AG04450 (cell line): ENCODE results near the gene ATN1. TPM values are rescaled to one million over a fixed set of nuclear protein-coding genes. Genes with fewer than 3 reads are reported as not detected.

Experiments
- CTCF ChIA-PET: fragments of 300-600, 350-600 bp; formaldehyde crosslinking; extraction: SDS; loops from one replicate; lab custom pipeline; 2022; ENCODE audit warnings: antibody characterized with exemption, inconsistent platforms; lab: Charles Lee
- POLR2A ChIA-PET: fragments of 350-600 bp; formaldehyde crosslinking; extraction: SDS; loops from one replicate; lab custom pipeline; 2021; ENCODE audit warnings: antibody characterized with exemption, inconsistent platforms; lab: Yijun Ruan, JAX
- DNase-seq: peaks from one replicate; pipeline ENCODE4 v3.0.0-alpha.2; 2011; ENCODE audit warnings: low read depth, low spot score
- H3K27ac ChIP-seq: one replicate; pipeline ENCODE4 v1.5.1; 2012; ENCODE audit warnings: low read depth, low read length, control low read depth
- H3K27me3 ChIP-seq: one replicate; pipeline ENCODE4 v1.6.0; 2012; ENCODE audit warnings: low read length; ENCODE audit not compliant: control insufficient read depth, insufficient read depth
- H3K4me3 ChIP-seq: 2 replicates; pipeline ENCODE4 v1.5.1; 2011; ENCODE audit warnings: mild to moderate bottlenecking, low read depth, low read length, control low read depth
- H3K9me3 ChIP-seq: 2 replicates; pipeline ENCODE4 v1.5.1; 2012; ENCODE audit warnings: low read length; ENCODE audit not compliant: control insufficient read depth, insufficient read depth
- polyA plus RNA-seq: library from polyadenylated mRNA; depleted of rRNA; stranded (reverse); fragments of >200 nt; gene quantifications from 2 replicates; pipeline ENCODE4 v1.2.3, GENCODE V29; 2011
- TF ChIP-seq, protein P1 (sequence below): IDR thresholded peaks from 2 replicates; pipeline ENCODE4 v1.5.1; 2011; ENCODE audit warnings: low read depth, low read length, control low read depth, inconsistent platforms

Gene ATN1
- polyA plus RNA-seq, 1 experiment: 11.2 TPM

DNA sequence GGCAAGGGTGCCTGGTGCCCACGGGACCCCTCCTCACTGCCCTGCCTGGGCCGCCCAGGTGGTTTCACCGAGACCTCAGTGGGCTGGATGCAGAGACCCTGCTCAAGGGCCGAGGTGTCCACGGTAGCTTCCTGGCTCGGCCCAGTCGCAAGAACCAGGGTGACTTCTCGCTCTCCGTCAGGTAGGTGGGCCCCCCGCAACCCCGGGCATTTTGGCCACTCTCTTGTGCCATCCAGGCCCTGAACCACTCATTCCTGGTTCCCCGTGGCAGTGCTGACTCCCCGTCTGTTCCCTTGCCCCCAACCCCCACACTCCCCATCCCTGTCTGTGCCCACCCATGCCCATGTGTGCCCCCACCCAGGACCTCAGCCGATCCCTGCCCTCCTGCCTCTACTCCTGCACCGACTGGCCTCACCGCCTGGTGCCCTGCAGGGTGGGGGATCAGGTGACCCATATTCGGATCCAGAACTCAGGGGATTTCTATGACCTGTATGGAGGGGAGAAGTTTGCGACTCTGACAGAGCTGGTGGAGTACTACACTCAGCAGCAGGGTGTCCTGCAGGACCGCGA lies 23.9 kb downstream of the ATN1 start:
- no peak overlapping the region for H3K27ac ChIP-seq
- H3K27me3 ChIP-seq: no peaks in the 10 kb centered on the region
- DNase-seq: no peak
- CTCF ChIA-PET: no interaction called here
- POLR2A ChIA-PET: no interaction called here
- TF ChIP-seq, protein P1, sequence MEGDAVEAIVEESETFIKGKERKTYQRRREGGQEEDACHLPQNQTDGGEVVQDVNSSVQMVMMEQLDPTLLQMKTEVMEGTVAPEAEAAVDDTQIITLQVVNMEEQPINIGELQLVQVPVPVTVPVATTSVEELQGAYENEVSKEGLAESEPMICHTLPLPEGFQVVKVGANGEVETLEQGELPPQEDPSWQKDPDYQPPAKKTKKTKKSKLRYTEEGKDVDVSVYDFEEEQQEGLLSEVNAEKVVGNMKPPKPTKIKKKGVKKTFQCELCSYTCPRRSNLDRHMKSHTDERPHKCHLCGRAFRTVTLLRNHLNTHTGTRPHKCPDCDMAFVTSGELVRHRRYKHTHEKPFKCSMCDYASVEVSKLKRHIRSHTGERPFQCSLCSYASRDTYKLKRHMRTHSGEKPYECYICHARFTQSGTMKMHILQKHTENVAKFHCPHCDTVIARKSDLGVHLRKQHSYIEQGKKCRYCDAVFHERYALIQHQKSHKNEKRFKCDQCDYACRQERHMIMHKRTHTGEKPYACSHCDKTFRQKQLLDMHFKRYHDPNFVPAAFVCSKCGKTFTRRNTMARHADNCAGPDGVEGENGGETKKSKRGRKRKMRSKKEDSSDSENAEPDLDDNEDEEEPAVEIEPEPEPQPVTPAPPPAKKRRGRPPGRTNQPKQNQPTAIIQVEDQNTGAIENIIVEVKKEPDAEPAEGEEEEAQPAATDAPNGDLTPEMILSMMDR: no peak
- no peaks in the 10 kb centered on the region for H3K9me3 ChIP-seq
- H3K4me3 ChIP-seq: no peak overlapping the region

DNA sequence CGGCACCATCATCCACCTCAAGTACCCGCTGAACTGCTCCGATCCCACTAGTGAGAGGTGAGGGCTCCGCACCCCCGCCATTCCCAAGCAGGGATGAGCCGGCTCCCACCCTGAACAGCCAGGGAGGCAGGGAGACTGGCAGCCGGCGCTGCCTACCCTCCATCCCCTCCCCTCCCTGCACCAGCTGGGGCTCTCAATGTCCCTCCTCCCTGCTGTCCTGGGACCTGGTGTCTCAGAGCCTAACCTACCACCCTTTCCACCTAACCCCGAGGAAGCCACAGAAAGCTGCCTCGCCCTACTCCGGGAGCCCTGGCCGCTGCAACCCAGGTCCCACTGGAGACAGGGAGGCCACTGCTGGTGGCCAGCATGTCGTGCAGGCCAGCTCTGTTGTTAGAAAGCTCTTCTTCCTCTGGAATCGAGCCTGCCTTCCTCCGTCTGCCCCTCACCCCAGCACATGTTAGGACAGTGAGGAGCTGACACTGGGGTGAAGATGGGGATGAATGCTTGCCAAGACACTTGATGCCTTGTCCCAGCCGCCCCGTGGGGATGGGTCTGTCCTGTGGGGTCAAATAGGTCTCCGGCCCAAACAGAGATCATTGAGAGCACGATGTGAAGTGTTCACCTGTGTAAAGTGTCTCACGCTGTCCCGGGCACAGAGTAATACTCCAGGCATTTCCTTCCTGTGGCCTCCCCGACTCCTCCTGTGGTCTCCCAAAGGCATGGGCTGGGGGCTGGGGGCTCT lies 24.5 kb downstream of the ATN1 start:
- no peak overlapping the region for H3K4me3 ChIP-seq
- POLR2A ChIA-PET: no interaction called here
- H3K27me3 ChIP-seq: no peaks in the 10 kb centered on the region
- TF ChIP-seq, protein P1: no peak
- DNase-seq: no peak
- no peaks in the 10 kb centered on the region for H3K9me3 ChIP-seq
- CTCF ChIA-PET: interaction anchor here (0.9 kb wide), 1 partner anchor 12 kb away, joined by 3 read pairs; no protein-coding TSS in a partner anchor
- H3K27ac ChIP-seq: no peak overlapping the region

DNA sequence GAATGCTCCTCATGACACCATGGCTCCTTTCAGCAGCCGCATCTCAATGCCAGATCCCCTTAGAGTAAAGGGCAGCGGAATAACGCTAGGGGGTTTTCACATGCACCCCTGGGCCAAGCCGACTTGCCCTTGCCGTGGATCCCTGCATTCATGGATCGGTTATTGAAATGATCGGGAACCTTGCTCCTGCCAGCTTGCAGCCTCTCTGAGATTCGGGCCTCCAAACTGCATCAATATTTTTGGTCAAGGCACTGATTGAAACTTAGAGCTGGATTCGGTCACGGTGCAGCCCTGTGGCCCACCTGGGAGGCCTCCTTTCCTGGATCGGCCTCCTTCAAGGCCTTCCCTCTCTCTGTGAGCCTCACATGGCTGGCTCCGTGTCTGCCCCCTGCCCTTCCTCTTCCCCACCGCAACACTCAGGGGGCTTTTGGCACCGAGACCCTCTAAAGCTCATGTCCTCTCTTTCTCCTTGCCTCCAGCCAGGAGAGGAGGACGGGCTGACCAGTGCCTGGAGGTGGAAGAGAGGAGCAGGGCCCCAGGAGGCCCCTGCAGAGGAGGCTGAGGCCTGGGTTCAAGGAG lies 25.2 kb downstream of the ATN1 start:
- TF ChIP-seq, protein P1: no peak
- ChIA-PET CTCF (interaction anchor here (0.9 kb wide), 2 partner anchors 12 to 136 kb away, joined by 3 read pairs; no protein-coding TSS in a partner anchor), POLR2A (no interaction called here)
- no peak for DNase-seq
- Histone ChIP-seq H3K9me3 (no peaks in the 10 kb centered on the region), H3K27me3 (no peaks in the 10 kb centered on the region), H3K4me3 (no peak overlapping the region), H3K27ac (no peak overlapping the region)

GRCh38 chr12:6953442-6954315 lies 25.9 kb downstream of the ATN1 start:
- no peaks in the 10 kb centered on the region for H3K27me3 ChIP-seq
- H3K27ac ChIP-seq: no peak overlapping the region
- H3K4me3 ChIP-seq: no peak overlapping the region
- POLR2A ChIA-PET: no interaction called here
- no peaks in the 10 kb centered on the region for H3K9me3 ChIP-seq
- TF ChIP-seq, protein P1: no peak
- CTCF ChIA-PET: interaction anchor here (0.9 to 1.1 kb wide), 4 partner anchors 11 to 160 kb away, joined by 3 to 4 read pairs (median 3); no protein-coding TSS in a partner anchor
- DNase-seq: no peak
